GM21717 (cell line): Measurements from ENCODE around the gene SIAE.

ENCODE experiments used
- ATAC-seq: cut with Tn5 transposase; IDR thresholded peaks from one replicate; pipeline ENCODE4 v1.9.1; 2021; ENCODE audit warnings: mild to moderate bottlenecking, moderate library complexity; ENCODE audit not compliant: unreplicated experiment

Gene SIAE

DNA sequence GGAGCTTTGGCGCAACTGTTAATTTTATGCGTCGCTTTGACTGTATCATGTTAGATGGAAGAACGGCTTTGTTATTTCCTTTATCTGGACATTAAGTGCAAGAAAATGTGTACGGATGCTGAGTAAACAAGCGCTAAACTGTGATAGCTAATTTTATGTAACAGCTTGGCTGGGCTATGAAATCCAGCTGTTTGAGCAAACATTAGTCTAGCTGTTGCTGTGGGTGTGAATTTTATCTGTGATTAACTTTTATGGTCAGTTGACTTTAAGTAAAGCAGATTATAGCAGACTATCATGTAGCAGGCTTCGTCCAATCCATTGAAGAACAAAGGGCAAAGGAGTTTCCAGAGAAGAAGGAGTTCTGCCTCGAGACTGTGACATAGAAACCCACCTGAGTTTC lies 89.8 kb downstream of the SIAE start:
- no peak for ATAC-seq
